Suprapubic skin (tissue), 3 donors: ENCODE data around the gene CRHBP.

ENCODE experiments used
- CTCF ChIP-seq, 2 donors: fragments of 200-600 bp in 1 of 2; fragments of 450-650 bp in 1 of 2; sonication (generic) in 1 of 2; IDR thresholded peaks; one replicate each; pipeline ENCODE4 v1.5.1; 2016 to 2019; ENCODE audit warnings: antibody characterized with exemption in 2 of 2, mild to moderate bottlenecking in 1 of 2, moderate library complexity in 1 of 2
- POLR2A ChIP-seq, 2 donors: fragments of 450-650 bp; IDR thresholded peaks; one replicate each; pipeline ENCODE4 v1.6.1; 2017; ENCODE audit warnings: antibody characterized with exemption in 2 of 2, mild to moderate bottlenecking in 2 of 2, moderate library complexity in 2 of 2

GRCh38 chr5:76954383-76954763, 1.5 kb downstream of the CRHBP start:
- no peak for TF ChIP-seq POLR2A (IDR thresholded peaks at IDR 0.05)
- no peak for TF ChIP-seq CTCF (IDR thresholded peaks at IDR 0.05)
